B cell (primary cell): ENCODE results near the gene C3orf49. TPM values are rescaled to one million over a fixed set of nuclear protein-coding genes. Genes with fewer than 3 reads are reported as not detected.

Experiments
- ATAC-seq: fragments of 200-7000 bp; cut with Tn5 transposase; one replicate; pipeline ENCODE4 v1.10.0; 2021; ENCODE audit warnings: low read depth, mild to moderate bottlenecking, moderate number of reproducible peaks, moderate library complexity
- CTCF ChIA-PET: fragments of 350-600 bp; sonication (Branson Sonifier 250); formaldehyde crosslinking; loops from one replicate; lab custom pipeline; 2021; ENCODE audit warnings: antibody characterized with exemption, inconsistent platforms; lab: Charles Lee
- POLR2A ChIA-PET: fragments of 350-600 bp; sonication (Branson Sonifier 250); formaldehyde crosslinking; loops from one replicate; lab custom pipeline; 2021; ENCODE audit warnings: antibody characterized with exemption; lab: Charles Lee
- DNase-seq: peaks from one replicate; pipeline ENCODE4 v3.0.0; 2013
- H2AFZ ChIP-seq: 2 replicates; pipeline ENCODE4 v1.6.1; 2012; ENCODE audit warnings: mild to moderate bottlenecking, low read depth, low read length; ENCODE audit not compliant: insufficient read depth, poor library complexity, severe bottlenecking
- H3K27ac ChIP-seq, 2 donors: 1 replicate in 1 of 2; 2 replicates in 1 of 2; pipeline ENCODE4 v1.5.1; 2012 to 2013; ENCODE audit warnings: low read length in 2 of 2, mild to moderate bottlenecking in 2 of 2, moderate library complexity in 1 of 2
- H3K27me3 ChIP-seq, 4 experiments: fragments of 200-600 bp in 1 of 4; sonication (generic) in 1 of 4; replicated peaks in 1 of 4; 1 replicate in 2 of 4; 2 replicates in 2 of 4; pipeline versions ENCODE4 v1.6.1 to v1.7.0; 2013 to 2016; ENCODE audit warnings: low read length in 3 of 4, mild to moderate bottlenecking in 2 of 4, mixed read lengths in 1 of 4, moderate library complexity in 1 of 4; ENCODE audit not compliant: insufficient read depth in 4 of 4, control insufficient read depth in 3 of 4; ENCODE audit errors: control extremely low read depth in 1 of 4
- H3K36me3 ChIP-seq, 2 experiments: replicated peaks in 1 of 2; 1 replicate in 1 of 2; 2 replicates in 1 of 2; pipeline versions ENCODE4 v1.6.1 to v1.7.1; 2013; ENCODE audit warnings: low read length in 1 of 2; ENCODE audit not compliant: insufficient read depth in 2 of 2, control insufficient read depth in 1 of 2; ENCODE audit errors: control extremely low read depth in 1 of 2, extremely low read depth in 1 of 2
- H3K4me1 ChIP-seq, 2 donors: fragments of 200-600 bp in 1 of 2; sonication (generic) in 1 of 2; 1 replicate in 1 of 2; 2 replicates in 1 of 2; pipeline versions ENCODE4 v1.5.1 to v1.6.1; 2013 to 2017; ENCODE audit warnings: low read length in 2 of 2; ENCODE audit not compliant: control insufficient read depth in 2 of 2, insufficient read depth in 2 of 2
- H3K4me2 ChIP-seq: replicated peaks from 2 replicates; pipeline ENCODE3; 2012; ENCODE audit warnings: mild to moderate bottlenecking, low read depth, low read length; ENCODE audit not compliant: poor library complexity, severe bottlenecking
- H3K4me3 ChIP-seq, 5 experiments: fragments of 200-600 bp in 1 of 5; sonication (generic) in 1 of 5; 1 replicate in 3 of 5; 2 replicates in 2 of 5; pipeline versions ENCODE4 v1.5.1 to v1.7.0; 2011 to 2016; ENCODE audit warnings: low read length in 4 of 5, mild to moderate bottlenecking in 4 of 5, low read depth in 2 of 5, control low read depth in 1 of 5, moderate library complexity in 1 of 5; ENCODE audit not compliant: insufficient read depth in 1 of 5; ENCODE audit errors: control extremely low read depth in 1 of 5, extremely low read depth in 1 of 5
- H3K79me2 ChIP-seq: fragments of 200-600 bp; sonication (generic); one replicate; pipeline ENCODE4 v1.6.0; 2016; ENCODE audit warnings: low read length; ENCODE audit not compliant: control insufficient read depth, insufficient read depth
- H3K9ac ChIP-seq: fragments of 200-600 bp; sonication (generic); 2 replicates; pipeline ENCODE4 v1.6.1; 2017; ENCODE audit warnings: mild to moderate bottlenecking, low read length, moderate library complexity
- H3K9me3 ChIP-seq, 3 donors: one replicate each; pipeline versions ENCODE4 v1.6.1 to v1.7.1; 2013; ENCODE audit warnings: low read length in 2 of 3; ENCODE audit not compliant: control insufficient read depth in 2 of 3, insufficient read depth in 1 of 3; ENCODE audit errors: control extremely low read depth in 1 of 3
- H4K20me1 ChIP-seq: 2 replicates; pipeline ENCODE4 v1.6.0; 2012; ENCODE audit warnings: mild to moderate bottlenecking, low read length; ENCODE audit not compliant: insufficient read depth, control insufficient read depth, poor library complexity, severe bottlenecking
- H3K27ac Mint-ChIP-seq: one replicate; pipeline ENCODE4 v1.8.0; 2021; ENCODE audit warnings: mixed read lengths
- H3K27me3 Mint-ChIP-seq: one replicate; pipeline ENCODE4 v1.8.0; 2021; ENCODE audit warnings: mixed read lengths
- H3K4me1 Mint-ChIP-seq: one replicate; pipeline ENCODE4 v1.8.0; 2021; ENCODE audit warnings: mixed read lengths
- H3K4me3 Mint-ChIP-seq: one replicate; pipeline ENCODE4 v1.8.0; 2021; ENCODE audit warnings: mixed read lengths
- H3K9me3 Mint-ChIP-seq: one replicate; pipeline ENCODE4 v1.8.0; 2022; ENCODE audit warnings: mixed read lengths; ENCODE audit not compliant: insufficient read depth
- CTCF ChIP-seq: fragments of 200-600 bp; IDR thresholded peaks from one replicate; pipeline ENCODE4 v1.8.0; 2022; ENCODE audit warnings: antibody characterized with exemption, mild to moderate bottlenecking
- EZH2 ChIP-seq: IDR thresholded peaks from 2 replicates; pipeline ENCODE4 v1.6.1; 2012; ENCODE audit warnings: borderline replicate concordance, low read depth, mild to moderate bottlenecking, moderate library complexity, low read length; ENCODE audit not compliant: insufficient read depth, poor library complexity, severe bottlenecking
- WGBS: methylation state at CpG from one replicate; pipeline ENCODE4 v1.1.5; 2013; ENCODE audit warnings: missing lambda C conversion rate; ENCODE audit not compliant: insufficient coverage; 5-methylcytosine and 5-hydroxymethylcytosine counted together
- intact Hi-C: fragments of 100-400 bp; cut with micrococcal nuclease; formaldehyde crosslinking; loops from one replicate; pipeline ENCODE4 v1.10.0; 2022
- polyA plus RNA-seq: library from polyadenylated mRNA; depleted of rRNA; stranded (reverse); fragments of >200 nt; gene quantifications from 2 replicates; pipeline ENCODE4 v1.2.3, GENCODE V29; 2012
- total RNA-seq, 2 donors: library from RNA; stranded (reverse); fragments of 120-200 nt in 1 of 2; gene quantifications; 1 replicate in 1 of 2; 2 replicates in 1 of 2; pipeline versions ENCODE4 v1.2.3 to v1.2.4, GENCODE V29; 2013 to 2022

Gene C3orf49
- total and polyA plus RNA-seq, 2 donors (not counting 1 experiment from before 2014, with no cell fraction given): not detected

- Mint-ChIP-seq H3K9me3 (no peaks in the 10 kb centered on the region), H3K4me3 (no peak overlapping the region), H3K4me1 (no peaks in the 10 kb centered on the region), H3K27me3 (no peaks in the 10 kb centered on the region), H3K27ac (no peak overlapping the region)
- no peaks in the 10 kb centered on the region for H4K20me1 ChIP-seq
- no peak overlapping the region for H3K9ac ChIP-seq
- intact Hi-C loops: no loop called here
- H3K4me2 ChIP-seq: no peak overlapping the region
- 94% methylated on average over 5 of the region's 5 CpGs for WGBS
- DNase-seq (no peak), ATAC-seq (no peak)
- H3K79me2 ChIP-seq: no peaks in the 10 kb centered on the region
- H3K27ac ChIP-seq: no peak overlapping the region
- H3K36me3 ChIP-seq: no peaks in the 10 kb centered on the region
- no peaks in the 10 kb centered on the region for H3K4me1 ChIP-seq
- H3K9me3 ChIP-seq: no peaks in the 10 kb centered on the region
- no peak overlapping the region for H3K4me3 ChIP-seq
- CTCF ChIA-PET: no interaction called here
- H3K27me3 ChIP-seq: no peaks in the 10 kb centered on the region
- TF ChIP-seq EZH2 (no peak), CTCF (no peak)
- POLR2A ChIA-PET: no interaction called here
- H2AFZ ChIP-seq: no peak overlapping the region
Observed at GRCh38 chr3:63803911-63804310, 15.2 kb upstream of the C3orf49 start.

- Histone ChIP-seq H3K4me3 (no peak overlapping the region), H2AFZ (no peak overlapping the region), H3K79me2 (no peaks in the 10 kb centered on the region), H3K36me3 (no peaks in the 10 kb centered on the region), H3K4me2 (no peak overlapping the region), H3K4me1 (no peaks in the 10 kb centered on the region), H4K20me1 (no peaks in the 10 kb centered on the region), H3K9me3 (no peaks in the 10 kb centered on the region), H3K9ac (no peak overlapping the region), H3K27ac (no peak overlapping the region), H3K27me3 (no peaks in the 10 kb centered on the region)
- Mint-ChIP-seq H3K27me3 (no peaks in the 10 kb centered on the region), H3K4me3 (no peak overlapping the region), H3K4me1 (no peaks in the 10 kb centered on the region), H3K9me3 (no peaks in the 10 kb centered on the region), H3K27ac (no peak overlapping the region)
- DNase-seq (no peak), ATAC-seq (no peak)
- ChIA-PET CTCF (no interaction called here), POLR2A (no interaction called here)
- TF ChIP-seq CTCF: no peak
- no peak for TF ChIP-seq EZH2
- 100% methylated on average over 4 of the region's 5 CpGs for WGBS
- intact Hi-C loops: no loop called here
Observed at GRCh38 chr3:63807961-63808565, 11.0 kb upstream of the C3orf49 start.
